NCI-H1092 (cell line): ENCODE data around the gene WBP4.
A peak's percentile ranks its signal among the peaks of the same experiment; 100 is the strongest.
"Not testable (repeated sequence)": the region's sequence is repeated elsewhere in the genome, so short reads cannot be mapped to it uniquely, and the experiment has no call there.

Source experiments
- DNase-seq: peaks from one replicate; lab custom pipeline; 2025; lab: John Stamatoyannopoulos, UW

Gene WBP4, protein sequence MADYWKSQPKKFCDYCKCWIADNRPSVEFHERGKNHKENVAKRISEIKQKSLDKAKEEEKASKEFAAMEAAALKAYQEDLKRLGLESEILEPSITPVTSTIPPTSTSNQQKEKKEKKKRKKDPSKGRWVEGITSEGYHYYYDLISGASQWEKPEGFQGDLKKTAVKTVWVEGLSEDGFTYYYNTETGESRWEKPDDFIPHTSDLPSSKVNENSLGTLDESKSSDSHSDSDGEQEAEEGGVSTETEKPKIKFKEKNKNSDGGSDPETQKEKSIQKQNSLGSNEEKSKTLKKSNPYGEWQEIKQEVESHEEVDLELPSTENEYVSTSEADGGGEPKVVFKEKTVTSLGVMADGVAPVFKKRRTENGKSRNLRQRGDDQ

DNA sequence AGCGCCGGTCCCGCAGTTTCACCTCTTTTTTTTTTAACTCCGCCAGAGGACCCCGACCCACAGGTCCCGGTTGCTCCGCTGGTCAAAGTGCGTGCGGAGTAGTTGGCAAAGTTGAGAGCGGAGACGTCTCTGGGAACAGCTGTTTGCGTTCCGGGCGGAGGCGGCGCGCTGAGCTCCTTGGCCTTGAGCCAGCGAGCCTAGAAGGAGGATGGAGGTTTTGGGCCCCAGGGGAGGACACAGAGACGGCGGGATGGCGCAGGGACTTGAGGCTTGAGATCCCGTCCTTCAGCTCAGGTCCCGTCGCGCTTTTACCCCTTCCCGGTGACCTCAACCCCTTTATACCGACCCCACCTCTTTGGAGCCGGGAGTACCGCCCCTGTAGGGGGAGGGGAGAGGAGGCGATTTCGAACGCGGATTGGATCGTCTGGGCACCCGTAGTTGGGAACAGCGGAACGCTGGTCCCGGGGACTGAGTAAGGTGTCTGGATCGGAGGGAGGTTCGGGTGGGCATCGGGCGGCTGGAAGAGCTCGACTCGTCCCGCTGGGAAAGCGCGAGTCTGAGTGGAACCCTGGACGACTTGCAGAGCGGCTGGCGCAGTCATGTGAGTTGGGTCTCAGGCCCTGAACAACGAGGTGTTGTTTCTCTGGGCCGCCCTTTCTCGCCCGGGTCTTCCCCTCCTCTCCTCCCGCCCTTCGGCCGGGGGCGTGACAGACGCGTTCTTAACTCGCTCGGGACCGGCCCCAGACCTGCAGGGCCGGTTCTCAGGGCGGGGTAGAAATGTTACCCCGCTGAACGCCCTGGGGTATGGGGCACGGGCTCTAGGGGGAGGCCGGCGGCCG lies at the start of gene WBP4:
Gene WBP4, plus strand, starts transcription at position 435 of the 839 bp plus-strand sequence. Its CDS starts 165 bp downstream, at position 600.
- DNase-seq, result peak; percentile 89

DNA sequence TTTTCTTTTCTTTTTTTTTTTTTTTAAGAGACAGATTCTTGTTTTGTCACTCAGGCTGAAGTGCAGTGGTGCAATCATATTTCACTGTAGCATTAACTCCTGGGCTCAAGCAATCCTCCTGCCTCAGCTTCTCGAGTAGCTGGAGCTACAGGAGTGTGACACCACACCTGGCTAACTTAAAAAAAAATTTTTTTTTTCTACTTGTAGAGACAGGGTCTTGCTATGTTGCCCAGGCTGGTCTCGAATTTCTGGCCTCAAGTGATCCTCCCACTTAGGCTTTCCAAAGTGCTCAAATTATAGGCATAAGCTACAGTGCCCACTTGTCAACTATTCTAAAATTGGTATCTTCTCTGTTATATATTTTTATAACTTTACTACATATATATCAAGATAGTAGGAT lies 48.8 kb upstream of the WBP4 start:
- no peak for DNase-seq

GRCh38 chr13:41013835-41014234 lies 47.5 kb upstream of the WBP4 start:
- DNase-seq, result no peak

GRCh38 chr13:41015920-41016319 lies 45.4 kb upstream of the WBP4 start:
- DNase-seq, result no peak

GRCh38 chr13:41017159-41017558 lies 44.1 kb upstream of the WBP4 start:
- no peak for DNase-seq

- no peak for DNase-seq
Measured at GRCh38 chr13:41017817-41018601, 43.3 kb upstream of the WBP4 start.

- no peak for DNase-seq
Measured at GRCh38 chr13:41018602-41018948, 42.7 kb upstream of the WBP4 start.

DNA sequence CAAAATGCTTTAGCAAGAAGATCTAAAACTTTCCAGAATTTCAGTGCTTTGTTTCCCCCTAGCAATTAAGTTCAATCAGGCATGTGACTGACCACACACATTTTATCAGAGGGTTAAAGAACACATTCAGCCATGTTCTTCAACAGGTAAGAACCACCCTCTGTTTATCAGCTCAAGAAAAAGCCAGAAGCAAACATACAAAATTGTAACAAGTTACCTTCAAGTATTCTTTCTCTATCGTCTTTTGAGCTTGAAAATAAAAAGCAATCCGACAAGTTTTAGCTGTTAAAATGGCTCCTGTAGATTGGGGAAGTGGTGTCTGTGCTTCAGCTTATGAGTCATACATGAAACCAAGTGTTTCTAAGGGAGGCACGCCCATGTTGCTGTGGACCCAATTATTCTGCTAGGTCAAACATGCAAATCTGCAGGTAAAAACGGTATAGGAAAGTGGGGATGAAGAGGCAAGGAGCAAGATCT lies 42.3 kb upstream of the WBP4 start, which contains the start of gene ELF1:
Gene ELF1, minus strand, starts transcription at position 306 of the 477 bp plus-strand sequence. CDS start 37,262 bp downstream, outside the sequence.
- DNase-seq, result no peak

DNA sequence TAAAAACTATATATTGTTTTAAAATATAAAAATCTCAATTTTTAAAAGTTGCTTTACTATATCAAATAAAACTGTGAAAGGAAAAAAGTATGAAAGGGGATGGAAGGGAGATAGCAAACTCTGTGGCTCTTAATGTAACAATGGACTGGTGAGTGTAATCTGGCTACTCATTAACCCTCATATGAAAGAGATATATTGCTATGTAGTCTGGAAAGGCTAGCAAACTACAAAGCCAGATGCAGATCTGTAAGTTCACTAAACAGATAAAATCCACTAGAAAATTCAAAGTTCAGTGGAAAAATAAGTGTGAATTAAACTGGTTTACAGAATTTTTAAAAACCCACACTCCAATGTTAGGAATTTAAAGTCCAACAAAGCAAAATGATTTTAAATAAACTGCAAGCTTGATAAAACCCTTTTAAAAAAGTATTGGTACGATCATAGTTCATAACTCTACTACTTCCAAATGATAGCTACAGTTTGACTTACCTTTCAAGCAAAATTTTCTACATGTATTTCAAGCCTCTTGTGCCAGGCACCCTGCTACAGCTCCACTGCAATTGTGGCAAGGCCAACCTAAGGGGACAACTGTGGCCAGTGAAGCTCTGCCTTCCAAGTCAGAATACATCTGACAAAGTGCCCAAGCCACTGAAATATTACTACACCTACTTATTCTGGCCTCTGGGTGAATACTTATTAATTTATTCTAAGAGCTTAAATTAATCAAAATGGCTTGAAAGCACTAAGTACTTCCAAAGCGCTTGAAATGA lies 41.5 kb upstream of the WBP4 start:
- no peak for DNase-seq

DNA sequence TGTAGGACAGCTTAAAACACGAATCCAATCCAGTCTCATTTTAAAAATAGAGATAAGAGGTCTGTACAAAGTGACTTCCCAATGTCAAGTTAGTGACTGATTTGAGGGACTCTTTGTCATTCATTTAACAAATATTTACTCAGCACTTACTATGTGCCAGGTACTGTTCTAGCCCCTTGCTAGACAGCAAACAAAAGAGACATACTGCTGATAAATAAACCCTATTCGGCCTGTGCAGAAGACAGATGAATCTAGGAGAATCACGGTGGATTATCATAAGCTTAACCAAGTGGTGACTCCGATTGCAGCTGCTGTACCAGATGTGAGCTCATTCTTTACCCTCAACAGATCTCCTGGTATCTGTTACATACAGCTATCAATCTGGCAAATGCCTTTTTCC lies 35.8 kb upstream of the WBP4 start:
- no peak for DNase-seq

DNA sequence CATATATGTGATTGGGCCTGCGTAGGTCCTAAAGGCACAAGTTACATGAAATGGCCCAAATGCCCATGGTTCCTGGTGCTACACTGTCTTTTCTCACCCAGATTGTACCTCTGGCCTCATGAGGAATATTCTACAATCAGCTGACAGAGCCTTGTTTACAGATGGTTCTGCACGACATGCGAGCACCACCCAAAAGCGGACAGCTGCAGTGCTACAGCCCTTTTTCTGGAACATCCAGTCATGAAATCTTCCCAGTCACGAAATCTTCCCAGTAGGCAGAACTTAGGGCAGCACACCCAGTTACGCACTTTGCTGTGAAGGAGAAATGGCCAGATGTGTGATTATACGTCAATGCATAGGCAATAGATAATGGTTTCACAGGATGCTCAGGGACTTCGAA lies 34.5 kb upstream of the WBP4 start:
- no peak for DNase-seq

- no peak for DNase-seq
Measured at GRCh38 chr13:41028051-41028450, 33.3 kb upstream of the WBP4 start.

DNA sequence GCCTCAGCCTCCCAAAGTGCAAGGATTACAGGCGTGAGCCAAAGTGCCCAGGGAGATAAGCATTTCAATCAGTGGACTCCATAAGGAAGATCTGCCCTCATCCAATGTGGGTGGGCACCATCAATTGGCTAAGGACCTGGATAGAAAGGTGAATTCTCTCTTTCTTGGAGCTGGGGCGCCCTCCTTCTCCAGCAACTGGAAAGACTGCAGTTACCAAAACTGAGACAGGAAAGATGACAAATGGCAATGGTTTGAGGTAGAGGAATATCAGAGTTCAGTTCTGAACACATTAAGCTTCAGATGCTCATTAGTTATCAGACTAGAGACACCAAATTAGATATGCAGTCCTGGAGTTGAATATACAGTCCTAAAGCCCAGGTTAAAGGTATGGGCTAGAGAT lies 31.7 kb upstream of the WBP4 start:
- DNase-seq, result no peak

DNA sequence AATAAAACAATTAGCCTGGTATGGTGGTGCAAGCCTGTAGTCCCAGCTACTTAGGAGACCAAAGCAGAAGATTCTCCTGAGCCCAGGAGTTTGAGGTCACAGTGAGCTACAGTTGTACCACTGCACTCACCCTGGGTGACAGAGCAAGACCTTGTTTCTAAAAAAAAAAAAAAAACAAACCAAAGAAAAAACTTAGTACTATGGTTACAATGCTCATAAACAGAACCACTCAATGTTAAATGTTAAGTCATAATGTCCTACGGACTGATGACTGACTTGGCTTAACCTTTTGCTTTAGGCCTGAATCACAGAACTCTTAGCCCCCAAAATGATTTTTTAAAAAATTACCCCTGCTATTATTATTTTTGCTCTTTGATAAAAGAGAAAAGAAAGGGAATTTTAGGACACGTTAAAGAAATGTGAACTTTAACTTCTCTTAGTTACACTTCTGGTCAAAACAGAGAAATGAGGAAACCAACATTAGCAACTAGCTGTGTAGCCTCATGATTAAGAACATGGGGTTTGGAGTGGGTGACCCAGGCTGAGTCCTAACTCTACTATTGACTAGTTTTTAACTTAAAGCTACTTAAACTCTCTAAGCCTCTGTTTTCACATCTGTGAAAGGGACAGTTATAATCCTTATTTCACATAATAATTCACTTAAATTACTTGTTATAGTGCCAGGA lies 28.5 kb upstream of the WBP4 start:
- DNase-seq, result no peak

DNA sequence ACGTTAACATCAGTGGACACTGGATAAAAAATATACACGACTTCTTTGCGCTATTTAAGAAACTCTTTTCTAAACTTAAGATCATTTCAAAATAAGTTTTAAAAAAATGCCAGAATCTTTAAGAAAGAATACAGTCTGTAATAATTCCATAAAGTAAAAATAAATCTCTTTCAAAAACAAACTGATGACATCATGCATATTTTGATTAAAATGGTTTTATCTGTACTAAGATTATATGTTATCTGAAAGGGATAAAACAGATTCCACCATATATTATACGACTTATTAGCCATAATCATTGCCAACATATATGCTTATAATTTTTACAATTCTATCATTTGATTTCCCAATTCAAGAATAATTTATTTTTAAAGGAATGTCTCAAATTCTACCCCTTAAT lies 26.9 kb upstream of the WBP4 start:
- no peak for DNase-seq

GRCh38 chr13:41034881-41035280 lies 26.4 kb upstream of the WBP4 start:
- no peak for DNase-seq

DNA sequence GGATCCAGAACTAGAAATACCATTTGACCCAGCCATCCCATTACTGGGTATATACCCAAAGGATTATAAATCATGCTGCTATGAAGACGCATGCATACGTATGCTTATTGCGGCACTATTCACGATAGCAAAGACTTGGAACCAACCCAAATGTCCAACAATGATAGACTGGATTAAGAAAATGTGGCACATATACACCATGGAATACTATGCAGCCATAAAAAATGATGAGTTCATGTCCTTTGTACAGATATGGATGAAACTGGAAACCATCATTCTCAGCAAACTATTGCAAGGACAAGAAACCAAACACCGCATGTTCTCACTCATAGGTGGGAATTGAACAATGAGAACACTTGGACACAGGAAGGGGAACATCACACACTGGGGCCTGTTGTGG lies 24.8 kb upstream of the WBP4 start:
- not testable (repeated sequence) for DNase-seq

DNA sequence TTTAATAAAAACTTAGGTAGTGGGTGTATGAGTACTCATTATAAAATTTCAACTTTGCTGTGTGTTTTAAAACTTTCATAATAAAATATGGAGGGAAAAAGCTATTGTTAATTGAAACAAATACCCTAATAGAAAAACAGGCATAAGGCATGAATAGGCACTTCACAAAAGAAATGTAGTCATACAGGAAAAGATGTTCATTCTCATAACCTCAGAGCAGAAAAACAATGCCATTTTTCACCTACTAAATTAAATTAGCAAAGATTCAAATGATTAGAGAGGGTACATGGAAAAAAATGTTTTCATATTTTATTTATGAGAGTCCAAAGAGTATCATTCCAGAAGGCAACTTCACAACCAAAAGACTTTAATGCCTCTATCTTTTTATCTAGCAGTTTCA lies 21.6 kb upstream of the WBP4 start:
- no peak for DNase-seq

DNA sequence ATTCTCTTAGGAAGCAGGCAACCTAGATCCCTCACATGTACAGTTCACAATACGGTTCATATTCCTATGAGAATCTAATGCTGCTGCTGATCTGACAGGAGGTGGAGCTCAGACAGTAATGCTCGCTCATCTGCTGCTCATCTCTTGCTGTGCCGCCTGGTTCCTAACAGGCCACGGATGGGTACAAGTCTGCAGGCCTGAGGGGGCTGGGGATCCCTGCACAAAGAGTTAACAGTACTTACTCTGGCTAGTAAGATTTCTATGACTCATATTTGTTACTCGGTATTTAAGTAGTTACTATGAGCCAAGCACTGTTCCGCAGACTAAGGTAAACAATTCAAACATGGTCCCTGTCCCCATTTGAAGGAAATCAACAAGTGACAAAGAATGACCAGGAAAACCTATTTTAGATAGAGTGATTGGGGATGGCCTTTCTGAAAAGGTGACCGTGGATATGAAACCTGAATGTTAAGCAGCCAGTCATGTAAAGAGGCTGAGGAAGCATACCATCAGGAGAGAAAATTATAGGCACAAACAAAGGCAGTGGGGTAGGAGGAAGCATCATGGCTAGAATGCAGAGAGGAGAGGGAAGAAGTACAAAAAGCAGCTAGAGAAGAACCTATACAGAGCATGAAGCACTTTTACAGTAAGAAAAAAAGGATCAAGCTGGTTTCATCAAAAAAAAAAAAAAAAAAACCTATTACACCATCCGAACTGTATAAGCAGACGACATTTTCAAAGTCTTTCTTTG lies 20.6 kb upstream of the WBP4 start:
- no peak for DNase-seq

- DNase-seq, result not testable (repeated sequence)
Measured at GRCh38 chr13:41042419-41042818, 18.9 kb upstream of the WBP4 start.
